ENCODE data around the gene IRF9. TPM values are rescaled to one million over a fixed set of nuclear protein-coding genes. Genes with fewer than 3 reads are reported as not detected.
A peak's percentile ranks its signal among the peaks of the same experiment; 100 is the strongest.

Gene IRF9
- total and polyA plus RNA-seq, 7 experiments from 2014 or later, result 73.3 to 337 (median 134) TPM

DNA sequence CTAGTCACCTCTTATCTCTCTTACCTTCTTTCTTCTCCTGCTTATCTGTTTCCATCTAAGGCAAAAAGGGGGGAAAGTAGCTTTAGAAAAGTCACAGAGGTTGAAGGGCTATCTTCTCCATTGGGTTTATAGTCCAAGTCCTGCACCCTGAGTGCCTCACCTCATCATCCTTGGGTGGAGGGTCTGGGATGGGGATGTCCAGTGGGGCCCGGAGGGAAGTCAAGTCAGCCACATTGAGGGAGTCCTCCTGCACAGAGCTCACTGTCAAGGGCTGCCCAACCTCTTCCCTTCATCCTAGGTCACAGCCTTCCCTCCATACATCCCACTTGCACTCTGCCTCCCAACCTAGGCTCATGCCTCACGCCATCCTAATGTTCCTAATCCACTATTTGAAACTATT is 15.8 kb upstream of the IRF9 start:
- no peaks in the 10 kb centered on the region for H3K27me3 Mint-ChIP-seq
- peaks cover under 1 to 37% (median 6%) of the 10 kb centered on the region in 3 experiments for H3K36me3 ChIP-seq (ENCODE audit: control insufficient read depth in 2 of 3, insufficient read depth in 3 of 3, low read length in 3 of 3)
- H3K9me3 ChIP-seq (ENCODE audit: control insufficient read depth in 2 of 3, low read length in 3 of 3), result no peaks in the 10 kb centered on the region
- peaks cover 40 to 76% (median 68%) of the 10 kb centered on the region in 7 donors for H3K4me1 Mint-ChIP-seq
- intact Hi-C loops (cut with micrococcal nuclease), result loop anchor here (10.0 kb wide), 2 partner anchors 840 to 1050 kb away; partner anchors contain the start of genes BCL2L2 (in 2 of the 2), PPP1R3E (in 2 of the 2), ACIN1 (in 1 of the 2) and C14orf119 (in 1 of the 2)
- peak overlapping the region; percentile 91 to 100 (median 98) for H3K4me3 Mint-ChIP-seq
- H3K27ac ChIP-seq (ENCODE audit: low read depth, low read length), result peak overlapping the region; percentile 88
- no peak for DNase-seq
- H3K36me3 Mint-ChIP-seq, result peaks cover 4 to 57% (median 5%) of the 10 kb centered on the region in 5 donors
- peak overlapping the region in 6 of 9 donors; percentile 94 to 98 (median 97) for H3K27ac Mint-ChIP-seq
- peak overlapping the region; percentile 98 for H3K4me3 ChIP-seq (ENCODE audit: low read length)
- ChIA-PET CTCF (interaction anchor here (1.1 to 4.8 kb wide), 3 partner anchors 10 to 31 kb away, joined by 5 to 36 read pairs (median 8); partner anchors contain the start of genes DCAF11, IRF9 and NRL), POLR2A (interaction anchor here (0.7 to 11.1 kb wide), 8 partner anchors 9 to 97 kb away, joined by 4 to 139 read pairs (median 22); partner anchors contain the start of genes DCAF11, EMC9, IRF9 and NRL)
- H3K27me3 ChIP-seq (ENCODE audit: control insufficient read depth in 2 of 2, insufficient read depth in 2 of 2, low read length in 2 of 2), result no peaks in the 10 kb centered on the region
- no peak for ATAC-seq
- no peaks in the 10 kb centered on the region for H3K9me3 Mint-ChIP-seq
- peaks cover 40 to 50% of the 10 kb centered on the region in 2 donors for H3K4me1 ChIP-seq (ENCODE audit: control insufficient read depth in 2 of 2, insufficient read depth in 2 of 2, low read length in 2 of 2)

DNA sequence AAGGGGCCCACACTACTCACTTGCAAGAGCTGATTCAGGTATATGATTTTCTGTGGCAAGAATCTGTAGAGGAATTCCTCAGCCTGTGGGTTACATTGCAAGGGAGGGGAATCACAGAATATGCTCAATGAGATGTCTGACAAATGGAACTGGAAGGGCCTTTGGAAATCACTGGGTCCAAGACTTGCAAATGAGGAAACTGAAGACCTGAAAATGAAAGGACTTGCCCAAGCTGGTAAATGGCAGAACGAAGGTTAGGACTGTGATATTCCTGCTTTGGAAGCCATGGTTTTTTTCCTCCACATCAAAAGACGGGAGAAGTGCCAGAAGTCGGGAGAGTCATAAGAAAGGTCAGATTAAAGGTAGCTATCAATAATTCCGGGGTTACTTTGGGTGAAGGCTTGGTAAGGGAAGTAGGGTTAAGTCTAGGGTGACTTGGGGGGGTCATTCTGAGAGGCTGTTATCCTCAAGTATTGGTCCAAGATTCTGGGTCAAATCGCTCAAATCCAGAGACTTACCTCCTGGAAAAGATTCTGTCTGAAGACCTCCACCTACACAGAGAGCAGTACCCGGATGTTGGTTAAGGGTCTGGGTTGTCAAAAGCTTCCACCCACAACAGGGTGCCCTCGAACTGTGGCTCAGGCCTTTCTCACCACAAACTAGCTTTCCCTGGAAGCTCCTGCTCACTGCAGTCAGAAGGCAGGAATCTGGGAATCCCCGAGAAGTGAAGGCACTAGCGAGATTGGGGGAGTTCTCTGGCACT is 15.2 kb upstream of the IRF9 start:
- peak overlapping the region; percentile 94 to 98 (median 96) for H3K27ac Mint-ChIP-seq
- peak overlapping the region; percentile 91 to 100 (median 98) for H3K4me3 Mint-ChIP-seq
- Histone ChIP-seq H3K4me3 (ENCODE audit: low read length) (peak overlapping the region; percentile 98), H3K9me3 (ENCODE audit: control insufficient read depth in 2 of 3, low read length in 3 of 3) (no peaks in the 10 kb centered on the region), H3K36me3 (ENCODE audit: control insufficient read depth in 2 of 3, insufficient read depth in 3 of 3, low read length in 3 of 3) (peaks cover 7 to 43% (median 8%) of the 10 kb centered on the region in 3 experiments), H3K4me1 (ENCODE audit: control insufficient read depth in 2 of 2, insufficient read depth in 2 of 2, low read length in 2 of 2) (peaks cover 40 to 50% of the 10 kb centered on the region in 2 donors), H3K27ac (ENCODE audit: low read depth, low read length) (peak overlapping the region; percentile 88), H3K27me3 (ENCODE audit: control insufficient read depth in 2 of 2, insufficient read depth in 2 of 2, low read length in 2 of 2) (no peaks in the 10 kb centered on the region)
- peaks cover 41 to 73% (median 69%) of the 10 kb centered on the region in 7 donors for H3K4me1 Mint-ChIP-seq
- DNase-seq (peak in 1 of 9 donors; percentile 17), ATAC-seq (no peak)
- intact Hi-C loops (cut with micrococcal nuclease), result loop anchor here (1.0 to 10.0 kb wide), 6 partner anchors 42 to 1051 kb away; partner anchors contain the start of genes BCL2L2 (in 2 of the 2), PPP1R3E (in 2 of the 2), ACIN1 (in 1 of the 2) and C14orf119 (in 1 of the 2)
- H3K27me3 Mint-ChIP-seq, result no peaks in the 10 kb centered on the region
- peaks cover 4 to 58% (median 9%) of the 10 kb centered on the region in 5 donors for H3K36me3 Mint-ChIP-seq
- POLR2A ChIA-PET, result interaction anchor here (0.8 to 11.1 kb wide), 15 partner anchors 9 to 590 kb away, joined by 3 to 139 read pairs (median 8); partner anchors contain the start of genes CHMP4A, DCAF11, EMC9 and IRF9
- CTCF ChIA-PET, result interaction anchor here (1.1 to 4.8 kb wide), 3 partner anchors 10 to 32 kb away, joined by 5 to 36 read pairs (median 8); partner anchors contain the start of genes DCAF11, IRF9 and NRL
- H3K9me3 Mint-ChIP-seq, result no peaks in the 10 kb centered on the region

GRCh38 chr14:24146453-24146977 is 14.6 kb upstream of the IRF9 start, which contains the start of gene PSME2:
Gene PSME2, minus strand, starts transcription at chr14:24146610. Its CDS starts 29 bp downstream, at chr14:24146581.
- Histone ChIP-seq H3K27me3 (ENCODE audit: control insufficient read depth in 2 of 2, insufficient read depth in 2 of 2, low read length in 2 of 2) (no peaks in the 10 kb centered on the region), H3K36me3 (ENCODE audit: control insufficient read depth in 2 of 3, insufficient read depth in 3 of 3, low read length in 3 of 3) (peaks cover 9 to 46% (median 12%) of the 10 kb centered on the region in 3 experiments), H3K4me3 (ENCODE audit: low read length) (peak within 1 kb of the TSS; percentile 98), H3K4me1 (ENCODE audit: control insufficient read depth in 2 of 2, insufficient read depth in 2 of 2, low read length in 2 of 2) (peaks cover 40 to 50% of the 10 kb centered on the region in 2 donors), H3K27ac (ENCODE audit: low read depth, low read length) (peak within 1 kb of the TSS; percentile 88), H3K9me3 (ENCODE audit: control insufficient read depth in 2 of 3, low read length in 3 of 3) (no peaks in the 10 kb centered on the region)
- Mint-ChIP-seq H3K36me3 (peaks cover 4 to 60% (median 9%) of the 10 kb centered on the region in 5 donors), H3K4me1 (peaks cover 42 to 73% (median 67%) of the 10 kb centered on the region in 7 donors), H3K4me3 (peak within 1 kb of the TSS; percentile 91 to 100 (median 98)), H3K9me3 (no peaks in the 10 kb centered on the region), H3K27me3 (no peaks in the 10 kb centered on the region), H3K27ac (peak within 1 kb of the TSS; percentile 94 to 98 (median 96))
- ChIA-PET POLR2A (interaction anchor here (0.5 to 11.1 kb wide), 18 partner anchors 9 to 591 kb away, joined by 3 to 139 read pairs (median 4); partner anchors contain the start of genes CHMP4A, DCAF11, EMC9 and IRF9), CTCF (interaction anchor here (0.7 to 4.8 kb wide), 5 partner anchors 9 to 56 kb away, joined by 3 to 36 read pairs (median 8); partner anchors contain the start of genes DCAF11, IRF9 and NRL)
- ATAC-seq (peak; percentile 74), DNase-seq (peak in 8 of 9 donors; percentile 69 to 91 (median 80))
- intact Hi-C loops (cut with micrococcal nuclease), result loop anchor here (1.0 to 10.0 kb wide), 6 partner anchors 42 to 1052 kb away; partner anchors contain the start of genes BCL2L2 (in 2 of the 2), PPP1R3E (in 2 of the 2), ACIN1 (in 1 of the 2) and C14orf119 (in 1 of the 2)

DNA sequence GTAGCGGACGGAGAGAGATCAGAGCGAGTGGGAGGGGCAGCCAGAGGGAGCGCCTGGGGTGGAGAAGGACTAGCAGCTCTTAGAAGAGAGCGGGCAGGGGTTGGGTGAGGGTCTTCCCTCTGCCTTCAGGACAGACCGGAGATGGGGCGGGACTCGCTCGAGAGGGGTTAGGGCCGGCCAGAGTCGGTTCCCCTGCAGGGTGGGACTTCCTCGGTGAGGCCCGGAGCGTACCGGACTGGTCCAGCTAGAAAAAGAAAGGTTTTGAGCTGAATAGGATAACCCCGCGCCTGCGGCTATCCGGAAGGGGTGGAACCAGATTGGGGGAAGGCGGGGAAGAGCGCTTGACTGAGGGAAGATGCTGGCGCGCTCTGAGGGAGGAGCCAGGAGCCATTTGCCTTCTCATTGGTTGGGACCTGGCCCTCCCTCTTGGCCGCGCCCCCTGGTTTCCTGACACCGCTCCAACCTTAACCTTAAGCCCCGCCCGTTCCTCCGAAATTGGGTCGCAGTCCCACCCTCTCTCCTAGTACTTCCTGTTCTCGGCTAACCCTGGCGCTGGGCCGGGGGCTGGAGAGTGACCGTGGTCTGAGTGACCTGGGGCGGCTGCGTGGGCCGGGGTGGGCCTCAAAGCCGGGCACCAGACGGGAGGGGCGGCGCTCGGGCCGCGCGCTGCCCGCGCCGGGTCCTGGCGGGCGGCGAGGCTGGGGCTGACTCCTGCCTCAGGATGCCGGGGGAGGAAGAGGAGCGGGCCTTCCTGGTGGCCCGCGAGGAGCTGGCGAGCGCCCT is 13.9 kb upstream of the IRF9 start, which contains the start of gene RNF31:
Gene RNF31, plus strand, starts transcription at position 521 of the 783 bp plus-strand sequence. Its CDS starts 201 bp downstream, at position 722.
- Histone ChIP-seq H3K4me3 (ENCODE audit: low read length) (peak within 1 kb of the TSS; percentile 98), H3K36me3 (ENCODE audit: control insufficient read depth in 2 of 3, insufficient read depth in 3 of 3, low read length in 3 of 3) (peaks cover 9 to 51% (median 17%) of the 10 kb centered on the region in 3 experiments), H3K4me1 (ENCODE audit: control insufficient read depth in 2 of 2, insufficient read depth in 2 of 2, low read length in 2 of 2) (peaks cover 35 to 47% of the 10 kb centered on the region in 2 donors), H3K27me3 (ENCODE audit: control insufficient read depth in 2 of 2, insufficient read depth in 2 of 2, low read length in 2 of 2) (no peaks in the 10 kb centered on the region), H3K27ac (ENCODE audit: low read depth, low read length) (peak within 1 kb of the TSS; percentile 88), H3K9me3 (ENCODE audit: control insufficient read depth in 2 of 3, low read length in 3 of 3) (no peaks in the 10 kb centered on the region)
- Mint-ChIP-seq H3K9me3 (no peaks in the 10 kb centered on the region), H3K4me3 (peak within 1 kb of the TSS; percentile 91 to 100 (median 98)), H3K4me1 (peaks cover 39 to 73% (median 61%) of the 10 kb centered on the region in 7 donors), H3K27ac (peak within 1 kb of the TSS; percentile 94 to 98 (median 96)), H3K27me3 (no peaks in the 10 kb centered on the region), H3K36me3 (peaks cover 4 to 60% (median 12%) of the 10 kb centered on the region in 5 donors)
- peak; percentile 95 for ATAC-seq
- intact Hi-C loops (cut with micrococcal nuclease), result loop anchor here (1.0 to 10.0 kb wide), 15 partner anchors 11 to 1052 kb away; partner anchors contain the start of genes BCL2L2 (in 2 of the 2), DCAF11 (in 2 of the 2), GMPR2 (in 2 of the 2) and IPO4 (in 2 of the 2)
- ChIA-PET POLR2A (interaction anchor here (0.5 to 11.1 kb wide), 22 partner anchors 8 to 592 kb away, joined by 3 to 139 read pairs (median 4); partner anchors contain the start of genes CHMP4A, DCAF11, EMC9 and IRF9), CTCF (interaction anchor here (0.7 to 4.8 kb wide), 5 partner anchors 14 to 57 kb away, joined by 3 to 36 read pairs (median 8); partner anchors contain the start of genes DCAF11, IRF9 and NRL)
- peak; percentile 88 to 98 (median 96) for DNase-seq

DNA sequence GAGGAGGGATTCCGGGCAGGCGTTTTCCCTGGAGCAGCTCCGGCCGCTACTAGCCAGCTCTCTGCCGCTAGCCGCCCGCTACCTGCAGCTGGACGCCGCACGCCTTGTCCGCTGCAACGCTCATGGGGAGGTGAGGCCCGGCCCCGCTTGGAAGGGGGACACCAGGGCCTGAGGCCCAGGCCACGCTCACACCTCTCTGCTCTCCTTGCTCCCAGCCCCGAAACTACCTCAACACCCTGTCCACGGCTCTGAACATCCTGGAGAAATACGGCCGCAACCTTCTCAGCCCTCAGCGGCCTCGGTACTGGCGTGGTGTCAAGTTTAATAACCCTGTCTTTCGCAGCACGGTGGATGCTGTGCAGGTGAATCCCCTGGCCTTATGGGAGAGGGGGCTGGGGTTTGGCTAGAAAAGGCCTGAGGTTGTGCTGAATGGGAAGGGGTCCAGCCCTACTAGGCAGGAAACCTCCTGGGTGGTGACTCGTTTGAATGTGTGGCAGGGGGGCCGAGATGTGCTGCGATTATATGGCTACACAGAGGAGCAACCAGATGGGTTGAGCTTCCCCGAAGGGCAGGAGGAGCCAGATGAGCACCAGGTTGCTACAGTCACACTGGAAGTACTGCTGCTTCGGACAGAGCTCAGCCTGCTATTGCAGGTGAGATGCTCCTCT is 13.2 kb upstream of the IRF9 start:
- intact Hi-C loops (cut with micrococcal nuclease), result loop anchor here (1.0 to 10.0 kb wide), 14 partner anchors 12 to 1053 kb away; partner anchors contain the start of genes BCL2L2 (in 2 of the 2), DCAF11 (in 2 of the 2), GMPR2 (in 2 of the 2) and IRF9 (in 2 of the 2)
- Mint-ChIP-seq H3K27ac (peak overlapping the region; percentile 32 to 97 (median 86)), H3K4me3 (peak overlapping the region; percentile 87 to 100 (median 95)), H3K9me3 (no peaks in the 10 kb centered on the region), H3K4me1 (peaks cover 38 to 68% (median 58%) of the 10 kb centered on the region in 7 donors), H3K27me3 (no peaks in the 10 kb centered on the region), H3K36me3 (peaks cover 4 to 59% (median 12%) of the 10 kb centered on the region in 5 donors)
- DNase-seq, result no peak
- no peaks in the 10 kb centered on the region for H3K9me3 ChIP-seq (ENCODE audit: control insufficient read depth in 2 of 3, low read length in 3 of 3)
- ChIA-PET POLR2A (interaction anchor here (0.6 to 11.1 kb wide), 14 partner anchors 7 to 166 kb away, joined by 3 to 139 read pairs (median 7); partner anchors contain the start of genes CHMP4A, DCAF11, EMC9 and IPO4), CTCF (interaction anchor here (0.6 to 4.8 kb wide), 4 partner anchors 13 to 150 kb away, joined by 3 to 36 read pairs (median 8); partner anchors contain the start of gene IRF9)
- peak overlapping the region; percentile 98 for H3K4me3 ChIP-seq (ENCODE audit: low read length)
- ATAC-seq, result no peak
- H3K4me1 ChIP-seq (ENCODE audit: control insufficient read depth in 2 of 2, insufficient read depth in 2 of 2, low read length in 2 of 2), result peaks cover 34 to 45% of the 10 kb centered on the region in 2 donors
- H3K27me3 ChIP-seq (ENCODE audit: control insufficient read depth in 2 of 2, insufficient read depth in 2 of 2, low read length in 2 of 2), result no peaks in the 10 kb centered on the region
- H3K36me3 ChIP-seq (ENCODE audit: control insufficient read depth in 2 of 3, insufficient read depth in 3 of 3, low read length in 3 of 3), result peaks cover 9 to 55% (median 17%) of the 10 kb centered on the region in 3 experiments
- H3K27ac ChIP-seq (ENCODE audit: low read depth, low read length), result peak overlapping the region; percentile 88
